Endothelial cell of hepatic sinusoid (primary cell): ENCODE results near the gene ZNF81.
"Not testable (repeated sequence)": the region's sequence is repeated elsewhere in the genome, so short reads cannot be mapped to it uniquely, and the experiment has no call there.

ENCODE experiments used
- in situ Hi-C: cut with HindIII; loops from 2 replicates; pipeline ENCODE4 v1.10.0; 2017; ENCODE audit warnings: low sequenced_read_pairs

The ZNF81 gene

DNA sequence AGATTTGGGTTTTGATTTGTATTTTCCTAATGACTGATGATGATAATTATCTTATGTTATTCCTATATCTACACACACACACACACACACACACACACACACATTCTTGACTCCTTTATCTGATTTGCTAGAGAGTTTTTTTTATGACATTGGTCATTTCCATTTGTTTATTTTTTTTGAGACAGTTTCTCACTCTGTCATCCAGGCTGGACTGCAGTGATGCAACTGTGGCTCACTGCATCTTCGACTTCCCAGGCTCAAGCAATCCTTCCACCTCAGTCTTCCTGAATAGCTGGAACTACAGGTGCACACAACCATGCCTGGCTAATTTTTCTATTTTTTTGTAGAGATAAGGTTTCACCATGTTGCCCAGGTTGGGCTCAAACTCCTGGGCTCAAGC lies 6.7 kb downstream of the ZNF81 start:
- in situ Hi-C loops, result no loop called here

DNA sequence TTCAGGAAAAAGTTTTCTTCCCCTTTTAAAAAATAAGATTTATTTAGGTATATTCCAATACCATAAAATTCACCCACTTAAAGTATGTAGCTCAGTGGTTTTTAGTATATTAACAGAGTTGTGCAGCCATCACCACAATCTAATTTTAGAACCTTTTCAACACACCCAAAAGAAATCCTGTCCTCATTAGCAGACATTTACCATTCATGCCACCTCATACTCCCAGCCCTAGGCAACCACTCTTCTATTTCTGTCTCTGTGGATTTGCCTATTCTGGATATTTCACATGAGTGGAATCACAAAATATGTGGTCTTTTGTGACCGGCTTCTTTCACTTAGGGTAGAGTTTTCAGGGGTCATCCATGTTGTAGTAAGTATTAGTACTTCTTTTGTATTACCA lies 7.4 kb downstream of the ZNF81 start:
- in situ Hi-C loops, result no loop called here

DNA sequence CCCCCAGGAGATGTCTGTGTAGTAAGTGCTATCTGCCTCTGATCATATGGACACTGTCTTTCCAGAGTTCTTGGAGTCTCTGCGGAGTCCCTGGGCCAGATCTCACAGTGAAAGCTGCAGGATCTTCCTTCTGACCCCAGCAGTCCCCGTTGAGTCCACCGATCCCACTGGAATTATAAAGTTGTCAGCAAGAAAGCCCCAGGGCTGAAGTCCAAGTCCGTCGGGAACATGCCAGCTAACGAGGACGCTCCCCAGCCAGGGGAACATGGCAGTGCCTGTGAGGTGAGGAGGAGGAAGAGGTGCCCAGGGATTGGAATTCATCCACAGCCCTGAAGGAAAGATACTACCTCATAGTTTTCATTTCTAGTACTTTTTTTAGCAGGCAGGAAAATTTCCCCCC lies 9.3 kb downstream of the ZNF81 start:
- in situ Hi-C loops, result no loop called here

DNA sequence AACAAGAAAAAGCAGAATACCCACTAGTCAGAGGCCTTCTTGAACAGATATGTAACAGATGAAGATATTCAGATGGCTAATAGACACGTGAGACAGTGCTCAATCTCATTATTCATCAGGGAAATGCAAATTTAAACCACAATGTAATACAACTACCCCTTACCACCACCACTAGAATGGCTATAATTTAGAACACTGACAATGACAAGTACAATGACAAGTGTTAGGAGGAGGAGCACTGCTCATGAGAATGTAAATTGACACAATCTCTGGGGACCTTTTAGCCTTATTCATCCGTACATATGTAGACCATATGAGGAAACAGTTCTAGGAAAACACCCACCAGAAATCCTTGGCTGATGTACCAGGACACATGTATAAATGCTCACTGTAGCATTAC lies 13.1 kb downstream of the ZNF81 start:
- in situ Hi-C loops, result no loop called here

GRCh38 chrX:47850389-47850788 lies 13.7 kb downstream of the ZNF81 start:
- in situ Hi-C loops, result not testable (repeated sequence)

DNA sequence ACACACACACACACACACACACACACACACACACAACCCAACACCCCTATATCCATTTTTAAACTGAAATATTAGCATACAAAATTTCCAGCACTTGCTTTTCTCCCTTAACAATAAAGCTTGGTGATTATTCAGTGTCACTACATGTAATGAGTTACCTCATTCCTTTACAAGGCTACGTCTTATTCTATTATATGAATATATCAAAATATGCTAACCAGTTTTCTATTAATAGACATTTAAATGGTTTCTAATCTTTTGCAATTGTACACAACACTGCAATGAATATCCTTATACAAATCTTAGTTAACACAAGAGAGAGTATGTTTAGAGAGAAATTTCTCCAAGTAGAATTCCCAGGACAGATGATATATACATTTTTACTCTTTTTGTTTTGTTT lies 14.2 kb downstream of the ZNF81 start:
- in situ Hi-C loops, result no loop called here

DNA sequence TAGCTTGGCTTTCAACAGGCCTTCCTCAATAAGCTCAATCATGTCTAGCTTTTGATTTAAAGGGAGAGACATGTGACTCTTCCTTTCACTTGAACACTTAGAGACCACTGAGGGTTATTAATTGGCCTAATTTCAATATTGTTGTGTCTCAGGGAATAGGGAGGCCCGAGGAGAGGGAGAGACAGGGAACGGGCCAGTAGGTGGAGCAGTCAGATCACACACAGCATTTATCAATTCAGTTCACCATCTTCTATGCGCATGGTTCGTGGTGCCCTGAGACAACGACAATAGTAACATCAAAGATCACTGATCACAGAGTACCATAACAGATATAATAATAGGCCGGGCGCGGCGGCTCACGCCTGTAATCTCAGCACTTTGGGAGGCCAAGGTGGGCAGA lies 17.8 kb downstream of the ZNF81 start:
- in situ Hi-C loops, result no loop called here

- in situ Hi-C loops, result no loop called here
These were observed 23.0 kb downstream of the ZNF81 start for GRCh38 chrX:47859686-47860085.

- in situ Hi-C loops, result no loop called here
These were observed 26.0 kb downstream of the ZNF81 start for GRCh38 chrX:47862680-47863079.

DNA sequence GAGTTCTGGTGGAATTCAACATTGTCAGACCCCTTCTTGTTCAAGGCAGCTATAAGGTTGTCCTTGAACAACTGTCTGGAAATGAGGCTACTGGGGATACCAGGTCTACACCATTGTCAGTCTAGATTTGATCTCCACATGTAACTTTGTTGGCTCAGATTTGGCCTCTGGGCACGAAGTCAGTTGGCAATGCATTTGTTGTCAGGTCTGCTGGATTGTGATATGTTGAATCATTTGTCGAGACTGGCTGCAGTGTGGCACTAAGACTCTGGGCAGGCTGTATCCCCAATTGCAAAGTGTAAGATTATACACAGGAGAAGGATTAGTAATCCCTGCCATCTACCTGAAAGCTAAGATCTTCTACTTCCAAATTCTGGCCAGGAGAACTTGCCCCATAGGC lies 26.5 kb downstream of the ZNF81 start:
- in situ Hi-C loops, result no loop called here

GRCh38 chrX:47864300-47864699 lies 27.6 kb downstream of the ZNF81 start:
- in situ Hi-C loops, result no loop called here

GRCh38 chrX:47864785-47865184 lies 28.1 kb downstream of the ZNF81 start:
- in situ Hi-C loops, result no loop called here

DNA sequence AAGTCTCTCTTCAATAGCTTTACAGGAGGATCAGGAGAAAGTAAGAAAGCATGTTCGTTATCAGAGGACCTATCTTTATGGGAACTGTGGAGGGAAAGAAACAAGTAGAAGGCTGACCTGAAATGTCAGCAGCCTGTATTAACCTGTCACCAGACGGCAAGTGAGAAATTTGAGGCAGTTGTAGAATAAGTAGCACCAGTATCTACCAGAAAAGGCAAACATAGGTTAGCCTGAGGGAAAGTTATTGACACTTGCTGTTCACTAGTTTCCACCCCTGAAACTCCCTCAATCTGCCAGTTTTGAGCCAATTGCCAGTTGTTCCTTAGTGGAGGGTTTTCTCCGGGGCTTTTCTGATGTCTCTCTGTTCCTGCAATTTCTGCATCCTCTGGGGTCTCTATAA lies 36.4 kb downstream of the ZNF81 start:
- in situ Hi-C loops, result no loop called here

DNA sequence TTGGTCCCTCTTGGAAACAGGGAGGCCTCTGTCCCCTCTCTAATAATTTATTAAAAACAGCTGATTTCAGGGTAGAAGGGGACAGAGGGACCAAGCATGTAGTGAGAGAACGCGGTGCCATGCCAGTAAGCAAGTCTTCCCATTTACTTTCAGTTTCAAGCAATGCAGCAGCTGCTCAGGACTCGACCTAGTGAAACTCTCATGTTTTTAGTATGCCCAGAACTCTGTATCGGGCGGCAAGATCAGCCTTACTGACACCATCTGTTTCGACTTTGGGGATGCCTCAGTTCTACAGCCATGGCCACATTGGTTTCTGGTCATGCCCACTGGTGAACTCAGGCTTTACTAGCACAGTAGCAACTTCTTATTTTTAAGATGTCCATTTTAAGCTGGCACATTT lies 40.6 kb downstream of the ZNF81 start:
- in situ Hi-C loops, result no loop called here

- in situ Hi-C loops, result no loop called here
These were observed 41.5 kb downstream of the ZNF81 start for GRCh38 chrX:47878198-47878597.

DNA sequence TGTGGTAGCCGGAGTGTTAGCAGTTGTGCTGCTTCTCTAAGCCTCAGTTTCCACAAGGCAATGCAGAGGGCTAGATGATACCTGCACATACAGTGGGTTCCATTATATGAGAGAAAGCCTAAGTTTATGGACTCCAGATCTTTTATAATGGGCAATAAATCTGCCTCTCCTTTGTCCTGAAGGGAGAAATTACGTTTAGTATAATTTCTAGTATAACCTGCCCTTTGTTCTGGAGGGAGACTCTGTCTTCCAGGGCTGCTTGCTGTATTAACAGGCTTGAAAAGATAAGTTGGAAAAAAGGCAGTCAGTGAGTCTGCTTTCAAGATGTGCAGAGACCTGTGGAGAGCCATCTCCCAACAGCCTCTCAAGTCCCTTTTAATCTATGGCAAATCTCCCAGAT lies 42.8 kb downstream of the ZNF81 start:
- in situ Hi-C loops, result no loop called here

DNA sequence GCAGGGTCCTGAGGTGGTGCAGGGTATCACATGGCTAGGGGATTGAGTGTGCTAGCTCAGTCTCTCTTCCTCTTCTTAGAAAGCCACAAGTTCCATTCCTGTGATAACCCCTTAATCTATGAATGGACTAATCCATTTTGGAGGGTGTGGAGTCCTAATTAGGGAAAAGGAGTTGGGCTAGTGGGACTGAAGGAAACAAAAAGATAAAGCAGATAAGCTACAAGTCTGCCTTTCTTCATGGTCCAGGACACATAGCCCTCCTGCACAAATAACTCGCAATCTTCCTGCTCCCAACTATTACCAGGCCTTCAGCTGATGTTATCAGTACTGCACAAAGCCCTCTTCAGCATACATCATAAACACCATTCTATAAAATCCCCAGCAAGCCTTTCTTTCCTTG lies 44.2 kb downstream of the ZNF81 start:
- in situ Hi-C loops, result no loop called here

DNA sequence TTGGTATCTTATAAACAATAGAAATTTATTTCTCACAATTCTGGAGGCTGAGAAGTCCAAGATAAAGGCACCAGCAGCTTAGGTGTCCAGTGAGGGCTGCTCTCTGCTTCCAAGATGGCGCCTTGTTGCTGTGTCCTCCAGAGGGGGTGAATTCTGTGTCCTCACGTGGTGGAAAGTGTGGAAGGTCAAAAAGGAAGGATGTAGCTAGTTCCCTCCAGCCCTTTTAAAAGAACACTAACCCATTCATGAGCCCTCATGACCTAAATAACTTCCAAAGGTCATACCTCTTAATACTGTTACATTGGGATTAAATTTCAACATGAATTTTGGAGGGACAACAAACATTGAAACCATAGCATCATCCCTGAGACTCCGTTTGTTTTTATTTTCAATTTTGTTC lies 48.8 kb downstream of the ZNF81 start:
- in situ Hi-C loops, result no loop called here

- in situ Hi-C loops, result no loop called here
These were observed 61.3 kb downstream of the ZNF81 start for GRCh38 chrX:47898024-47898423.

GRCh38 chrX:47900833-47901232 lies 64.1 kb downstream of the ZNF81 start:
- in situ Hi-C loops, result no loop called here

DNA sequence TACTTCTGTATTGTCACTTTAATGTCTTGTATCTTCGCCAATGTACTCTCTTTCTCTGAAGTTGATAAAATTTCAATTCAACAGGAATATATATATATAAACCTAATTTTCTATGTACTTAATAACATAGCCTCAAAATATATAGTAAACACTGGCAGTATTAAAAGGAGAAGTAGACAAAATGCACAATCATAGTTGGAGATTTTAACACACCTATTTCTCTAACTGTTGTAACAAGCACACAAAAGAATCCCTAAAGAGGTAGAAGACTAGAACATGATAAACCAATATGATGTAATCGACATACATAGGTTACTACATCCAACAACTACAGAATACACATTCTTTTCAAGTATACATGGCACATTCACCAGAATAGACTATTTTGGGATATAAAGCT lies 65.5 kb downstream of the ZNF81 start:
- in situ Hi-C loops, result no loop called here

DNA sequence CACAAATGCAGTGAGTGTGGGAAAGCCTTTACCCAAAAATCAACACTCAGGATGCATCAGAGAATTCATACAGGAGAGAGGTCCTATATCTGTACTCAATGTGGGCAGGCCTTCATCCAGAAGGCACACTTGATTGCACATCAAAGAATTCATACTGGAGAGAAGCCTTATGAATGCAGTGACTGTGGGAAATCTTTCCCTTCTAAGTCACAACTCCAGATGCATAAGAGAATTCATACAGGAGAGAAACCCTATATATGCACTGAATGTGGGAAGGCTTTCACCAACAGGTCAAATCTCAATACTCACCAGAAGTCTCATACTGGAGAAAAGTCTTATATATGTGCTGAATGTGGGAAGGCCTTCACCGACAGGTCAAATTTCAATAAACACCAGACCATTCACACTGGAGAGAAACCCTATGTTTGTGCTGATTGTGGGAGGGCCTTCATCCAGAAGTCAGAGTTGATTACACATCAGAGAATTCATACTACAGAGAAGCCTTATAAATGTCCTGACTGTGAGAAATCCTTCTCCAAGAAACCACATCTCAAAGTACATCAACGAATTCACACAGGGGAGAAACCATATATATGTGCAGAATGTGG lies 79.3 kb downstream of the ZNF81 start:
- in situ Hi-C loops, result no loop called here

- in situ Hi-C loops, result no loop called here
These were observed 81.6 kb downstream of the ZNF81 start for GRCh38 chrX:47918274-47918673.
